Activated naive CD4-positive, alpha-beta T cell treated with Interleukin-2 at 50 U/mL for 16 hours (primary cell): ENCODE data around the gene COX4I1.
"Not testable (repeated sequence)": the region's sequence is repeated elsewhere in the genome, so short reads cannot be mapped to it uniquely, and the experiment has no call there.

Experiments
- DNase-seq: peaks from one replicate; pipeline ENCODE4 v3.0.0-alpha.2; 2020

The COX4I1 gene

GRCh38 chr16:85826686-85827247, 27.3 kb downstream of the COX4I1 start:
- DNase-seq, result no peak

- DNase-seq, result no peak
These were observed 28.7 kb downstream of the COX4I1 start for GRCh38 chr16:85828166-85828565.

- DNase-seq, result no peak
These were observed 29.8 kb downstream of the COX4I1 start for GRCh38 chr16:85829171-85829719.

GRCh38 chr16:85829751-85830445, 30.4 kb downstream of the COX4I1 start:
- no peak for DNase-seq

- DNase-seq, result no peak
These were observed 31.3 kb downstream of the COX4I1 start for GRCh38 chr16:85830821-85831220.

- no peak for DNase-seq
These were observed 33.2 kb downstream of the COX4I1 start for GRCh38 chr16:85832570-85833218.

DNA sequence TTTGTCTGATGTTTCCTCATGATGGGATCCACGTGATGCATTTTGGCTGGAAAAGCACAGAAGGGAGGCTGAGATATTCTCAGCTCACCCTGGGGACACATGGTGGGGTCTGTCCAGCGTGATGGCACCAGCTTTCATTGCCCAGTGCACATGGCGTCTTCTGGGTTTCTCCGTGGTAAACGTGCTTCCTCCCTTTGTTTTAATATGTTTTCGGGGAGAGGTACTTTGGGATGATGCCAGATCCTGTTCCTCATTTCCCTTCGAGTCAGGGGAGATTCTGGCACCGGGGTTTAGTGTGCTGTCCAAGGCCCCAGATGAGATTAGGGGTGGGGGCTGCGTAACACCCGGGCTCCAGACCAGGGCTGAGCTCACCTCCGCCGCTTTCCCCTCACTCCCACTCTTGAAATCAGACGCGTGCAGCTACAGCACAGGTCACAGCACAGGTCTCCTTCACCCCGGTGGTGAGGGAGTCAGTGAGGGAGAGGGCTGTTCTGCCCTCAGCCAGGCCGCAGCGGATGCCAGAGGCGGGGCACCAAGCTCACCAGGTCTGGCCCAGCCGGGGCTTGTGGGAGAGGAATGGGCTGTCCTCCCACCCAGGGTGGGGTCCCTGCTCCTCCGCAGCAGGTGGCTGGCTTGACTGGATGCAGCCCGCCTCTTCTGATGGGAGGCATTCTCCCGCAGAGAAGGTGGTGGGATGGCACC, 33.9 kb downstream of the COX4I1 start:
- no peak for DNase-seq

- DNase-seq, result no peak
These were observed 35.2 kb downstream of the COX4I1 start for GRCh38 chr16:85834741-85835140.

- no peak for DNase-seq
These were observed 35.8 kb downstream of the COX4I1 start for GRCh38 chr16:85835227-85835751.

DNA sequence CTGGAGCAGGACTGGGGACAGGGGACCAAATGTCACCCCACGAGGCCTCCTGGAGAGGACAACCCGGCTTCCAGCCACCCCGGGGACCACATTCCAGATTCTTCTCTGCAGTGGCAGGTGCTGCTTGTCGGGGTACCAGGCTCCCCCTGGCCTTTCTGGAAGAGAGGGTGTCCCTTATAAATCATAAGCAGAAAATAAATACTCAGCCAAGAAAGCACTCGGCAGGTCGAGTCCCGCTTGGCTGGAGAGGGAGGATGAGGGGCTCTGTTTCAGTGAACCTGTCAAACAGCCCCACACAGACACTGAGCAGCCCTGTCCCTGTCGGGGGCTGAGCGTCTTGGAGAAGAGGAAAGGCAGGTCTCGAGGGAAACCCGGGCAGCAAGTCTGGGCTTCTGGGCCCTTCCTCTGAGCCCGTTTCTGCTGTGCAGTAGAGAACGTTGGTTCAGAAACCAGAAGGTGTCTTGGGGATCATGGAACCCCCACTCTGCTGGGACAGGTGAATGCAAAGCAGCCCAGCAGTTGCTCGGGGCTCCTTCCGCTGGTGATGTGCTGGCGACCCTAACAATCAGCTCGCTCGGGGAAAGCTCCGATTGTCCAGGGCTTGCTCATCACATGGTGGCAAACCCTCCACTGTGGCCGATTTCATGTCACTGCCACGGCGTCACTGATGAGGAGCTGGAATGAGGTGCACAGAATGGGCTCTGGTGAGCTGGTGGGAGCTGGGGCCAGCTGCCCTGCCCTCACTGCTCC, 36.6 kb downstream of the COX4I1 start:
- no peak for DNase-seq

GRCh38 chr16:85836706-85837582, 37.4 kb downstream of the COX4I1 start:
- DNase-seq, result no peak

DNA sequence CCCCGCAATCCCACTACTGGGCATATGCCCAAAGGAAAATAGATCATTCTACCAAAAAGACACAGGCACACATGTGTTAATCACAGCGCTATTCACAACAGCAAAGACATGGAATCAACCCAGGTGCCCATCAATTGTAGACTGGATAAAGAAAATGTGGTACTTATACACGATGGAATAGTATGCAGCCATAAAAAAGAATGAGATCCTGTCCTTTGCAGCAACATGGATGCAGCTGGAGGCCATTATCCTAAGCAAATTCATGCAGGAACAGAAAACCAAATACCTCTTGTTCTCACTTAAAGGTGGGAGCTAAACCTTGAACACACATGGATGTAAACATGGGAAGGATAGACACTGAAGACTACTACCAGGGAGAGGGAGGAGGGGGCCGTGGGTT, 38.2 kb downstream of the COX4I1 start:
- DNase-seq, result not testable (repeated sequence)

DNA sequence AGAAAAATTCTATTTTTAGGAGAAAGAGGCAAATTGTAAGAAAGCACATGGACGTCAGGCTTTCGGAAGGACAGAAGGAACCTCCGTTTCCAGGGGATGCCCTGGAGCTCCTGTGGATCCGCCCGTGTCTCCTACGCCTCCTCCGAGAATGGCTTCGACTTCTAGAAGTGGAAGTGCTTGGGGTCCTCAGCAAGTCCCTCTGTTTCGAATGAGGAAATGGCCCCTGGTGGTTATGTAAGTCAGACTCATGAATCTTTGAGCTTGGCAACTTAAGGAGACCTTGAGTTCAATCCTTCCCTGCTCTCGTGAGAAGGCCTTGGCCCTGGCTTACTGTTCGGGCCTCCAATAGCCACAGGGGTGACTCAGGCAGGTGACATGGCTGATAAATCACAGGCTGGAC, 38.9 kb downstream of the COX4I1 start:
- DNase-seq, result no peak

DNA sequence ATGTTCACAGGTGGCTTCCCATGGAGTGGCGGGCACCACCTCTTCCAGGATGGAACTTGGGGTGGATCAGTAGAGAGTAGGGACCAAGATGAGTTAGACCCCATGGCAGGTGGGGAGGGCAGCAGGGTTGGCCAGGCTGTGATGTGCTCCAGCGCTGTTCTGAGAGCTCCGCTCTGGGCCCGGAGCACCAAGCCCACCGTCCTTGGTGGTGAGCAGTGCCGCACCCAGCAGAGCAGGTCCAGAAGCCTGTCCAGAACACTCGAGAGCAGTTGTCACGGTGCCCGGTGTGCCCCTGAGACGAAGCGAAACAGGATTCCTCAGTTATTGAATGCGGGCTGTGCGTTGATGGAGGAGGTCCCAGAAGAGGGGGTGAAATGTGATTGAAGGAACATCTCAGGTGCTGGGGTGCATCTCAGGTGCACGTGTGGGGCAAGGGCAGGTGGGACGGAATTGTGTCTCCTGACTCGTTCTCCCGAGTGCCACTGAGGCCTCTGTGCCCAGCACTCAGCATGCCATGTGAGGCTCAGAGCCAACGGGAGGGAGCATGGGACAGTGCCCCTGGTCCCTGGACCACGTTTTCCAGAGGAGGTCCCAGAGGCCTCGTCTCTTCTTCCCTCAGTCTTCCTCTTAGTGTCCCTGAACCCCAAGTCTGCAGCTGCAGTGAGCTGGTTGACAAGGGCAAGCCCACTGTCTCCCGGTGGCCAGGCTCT, 39.5 kb downstream of the COX4I1 start:
- no peak for DNase-seq

GRCh38 chr16:85839681-85840240, 40.3 kb downstream of the COX4I1 start:
- no peak for DNase-seq

GRCh38 chr16:85840395-85840794, 40.9 kb downstream of the COX4I1 start:
- DNase-seq, result no peak

DNA sequence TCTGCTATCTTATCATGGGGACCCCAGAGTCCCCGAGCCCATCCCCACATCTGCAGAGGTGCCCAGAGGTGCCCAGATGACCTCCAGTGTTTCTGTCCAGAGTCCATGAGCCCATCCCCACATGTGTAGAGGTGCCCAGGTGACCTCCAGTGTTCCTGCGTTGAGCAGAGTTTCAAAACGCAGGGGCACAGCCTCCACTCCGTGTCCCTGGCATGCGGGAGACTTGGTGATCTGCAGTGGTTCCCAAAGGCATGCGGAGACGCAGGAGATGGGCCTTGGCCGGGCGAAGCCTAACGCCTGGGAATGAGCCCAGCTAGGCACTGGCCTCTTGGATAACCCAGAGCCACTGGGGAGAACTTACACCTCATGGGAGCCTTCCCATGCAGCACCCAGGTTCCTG, 41.3 kb downstream of the COX4I1 start:
- no peak for DNase-seq

- no peak for DNase-seq
These were observed 42.9 kb downstream of the COX4I1 start for GRCh38 chr16:85842435-85842834.

DNA sequence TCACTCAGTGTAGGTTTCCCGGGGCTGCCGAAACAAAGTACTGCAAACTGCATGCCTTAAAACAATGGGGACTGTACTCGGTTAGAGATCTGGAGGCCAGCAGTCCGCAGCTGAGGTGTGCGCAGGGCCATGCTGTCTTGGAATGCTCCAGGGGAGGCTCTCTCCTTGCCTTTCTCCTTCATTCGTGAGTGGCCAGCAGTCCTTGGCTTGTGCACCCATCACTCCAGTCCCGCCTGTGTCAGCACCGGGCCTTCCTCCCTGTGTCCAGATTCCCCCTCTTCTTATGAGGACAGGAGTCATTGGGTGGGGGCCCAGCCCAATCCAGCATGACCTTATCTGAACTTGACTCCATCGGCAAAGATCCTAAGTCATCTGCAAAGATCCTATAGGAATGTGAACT, 43.4 kb downstream of the COX4I1 start:
- DNase-seq, result no peak

DNA sequence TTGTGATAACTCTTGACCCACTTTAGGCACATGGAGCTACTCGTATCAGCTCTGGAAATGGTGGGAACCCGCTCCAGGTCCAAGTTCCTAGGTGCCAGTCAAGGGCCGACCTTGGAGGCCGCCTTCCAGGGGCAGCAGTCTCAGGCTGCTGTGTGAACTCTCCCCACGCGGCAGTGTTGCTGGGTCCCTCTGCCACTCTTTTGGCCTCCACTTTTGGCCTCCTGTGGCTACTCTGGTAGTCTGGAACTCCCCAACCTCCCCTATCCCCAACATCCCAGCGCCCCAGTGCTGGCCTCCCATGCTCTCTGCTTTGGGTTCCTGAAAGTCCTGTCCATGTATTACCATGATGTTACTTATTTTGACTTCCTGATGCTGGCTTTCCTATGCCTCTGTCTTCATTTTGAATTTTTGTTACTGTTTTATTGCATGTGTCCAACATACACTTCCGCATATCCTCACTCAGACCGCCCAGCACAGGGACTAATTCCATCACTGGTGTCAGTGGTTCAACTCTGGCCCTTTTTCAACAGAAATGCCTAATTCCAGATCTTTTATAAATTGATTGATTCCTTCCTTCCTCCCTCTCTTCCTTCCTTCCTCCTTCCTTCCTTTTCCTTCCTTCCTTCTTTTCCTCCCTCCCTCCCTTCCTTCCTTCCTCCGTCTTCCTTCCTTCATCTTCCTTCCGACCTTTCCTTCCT, 44.1 kb downstream of the COX4I1 start:
- no peak for DNase-seq
